ENCODE results near the gene ZBTB7B. TPM values are rescaled to one million over a fixed set of nuclear protein-coding genes. Genes with fewer than 3 reads are reported as not detected.

ZBTB7B gene
- total RNA-seq, 4 donors from 2014 or later = 101 to 220 (median 113) TPM

- Histone ChIP-seq H3K9me3 (no peaks in the 10 kb centered on the region), H3K27ac (no peak overlapping the region), H3K27me3 (no peaks in the 10 kb centered on the region), H3K4me3 (no peak overlapping the region), H3K4me1 (peaks cover 11 to 55% (median 25%) of the 10 kb centered on the region in 3 donors), H3K36me3 (no peaks in the 10 kb centered on the region)
- intact Hi-C loops (cut with DNase I) = no loop called here
- DNase-seq = no peak
- TF ChIP-seq CTCF (IDR thresholded peaks at IDR 0.05) (no peak), POLR2A (IDR thresholded peaks at IDR 0.05) (no peak)
- WGBS, 2 donors = 72 to 77% methylated on average over 4 to 11 of the region's 12 CpGs
Observed at GRCh38 chr1:155043301-155043702, 40.7 kb downstream of the ZBTB7B start.

GRCh38 chr1:155043793-155044192 is 41.2 kb downstream of the ZBTB7B start:
- H3K27me3 ChIP-seq = no peaks in the 10 kb centered on the region
- H3K27ac ChIP-seq = peak overlapping the region in 1 of 4 donors; percentile 42
- no peak for DNase-seq
- H3K4me3 ChIP-seq = no peak overlapping the region
- TF ChIP-seq POLR2A (IDR thresholded peaks at IDR 0.05) = no peak
- no peak for TF ChIP-seq CTCF (IDR thresholded peaks at IDR 0.05)
- H3K4me1 ChIP-seq = peaks cover 6 to 55% (median 21%) of the 10 kb centered on the region in 3 donors
- 43 to 56% methylated on average over 3 of the region's 3 CpGs for WGBS, 2 donors
- intact Hi-C loops (cut with DNase I) = no loop called here
- H3K36me3 ChIP-seq = no peaks in the 10 kb centered on the region
- no peaks in the 10 kb centered on the region for H3K9me3 ChIP-seq

DNA sequence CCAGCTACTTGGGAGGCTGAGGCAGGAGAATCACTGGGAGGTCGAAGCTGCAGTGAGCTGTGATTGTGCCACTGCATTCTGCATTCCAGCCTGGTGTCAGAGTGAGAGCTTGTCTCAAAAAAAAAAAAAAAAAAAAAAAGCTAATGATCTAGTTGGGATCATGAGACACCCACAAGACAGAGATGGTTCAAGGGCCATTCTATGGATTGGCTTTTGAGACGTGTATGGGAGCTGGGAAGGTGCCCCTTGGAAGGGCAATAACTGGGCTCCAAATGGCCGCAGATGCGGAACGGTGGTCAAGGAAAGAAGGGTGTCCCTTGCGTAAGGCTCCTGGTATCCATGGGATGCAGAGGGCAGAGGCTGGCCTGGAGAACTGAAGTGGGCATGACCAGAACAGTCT is 41.8 kb downstream of the ZBTB7B start:
- no peak overlapping the region for H3K4me3 ChIP-seq
- no peaks in the 10 kb centered on the region for H3K27me3 ChIP-seq
- intact Hi-C loops (cut with DNase I) = no loop called here
- WGBS, 2 donors = 79 to 81% methylated on average over 5 to 6 of the region's 6 CpGs
- H3K4me1 ChIP-seq = peaks cover 3 to 55% (median 18%) of the 10 kb centered on the region in 3 donors
- no peaks in the 10 kb centered on the region for H3K36me3 ChIP-seq
- TF ChIP-seq CTCF (IDR thresholded peaks at IDR 0.05) (no peak), POLR2A (IDR thresholded peaks at IDR 0.05) (no peak)
- no peaks in the 10 kb centered on the region for H3K9me3 ChIP-seq
- no peak for DNase-seq
- H3K27ac ChIP-seq = peak overlapping the region; percentile 29 to 73 (median 50)

DNA sequence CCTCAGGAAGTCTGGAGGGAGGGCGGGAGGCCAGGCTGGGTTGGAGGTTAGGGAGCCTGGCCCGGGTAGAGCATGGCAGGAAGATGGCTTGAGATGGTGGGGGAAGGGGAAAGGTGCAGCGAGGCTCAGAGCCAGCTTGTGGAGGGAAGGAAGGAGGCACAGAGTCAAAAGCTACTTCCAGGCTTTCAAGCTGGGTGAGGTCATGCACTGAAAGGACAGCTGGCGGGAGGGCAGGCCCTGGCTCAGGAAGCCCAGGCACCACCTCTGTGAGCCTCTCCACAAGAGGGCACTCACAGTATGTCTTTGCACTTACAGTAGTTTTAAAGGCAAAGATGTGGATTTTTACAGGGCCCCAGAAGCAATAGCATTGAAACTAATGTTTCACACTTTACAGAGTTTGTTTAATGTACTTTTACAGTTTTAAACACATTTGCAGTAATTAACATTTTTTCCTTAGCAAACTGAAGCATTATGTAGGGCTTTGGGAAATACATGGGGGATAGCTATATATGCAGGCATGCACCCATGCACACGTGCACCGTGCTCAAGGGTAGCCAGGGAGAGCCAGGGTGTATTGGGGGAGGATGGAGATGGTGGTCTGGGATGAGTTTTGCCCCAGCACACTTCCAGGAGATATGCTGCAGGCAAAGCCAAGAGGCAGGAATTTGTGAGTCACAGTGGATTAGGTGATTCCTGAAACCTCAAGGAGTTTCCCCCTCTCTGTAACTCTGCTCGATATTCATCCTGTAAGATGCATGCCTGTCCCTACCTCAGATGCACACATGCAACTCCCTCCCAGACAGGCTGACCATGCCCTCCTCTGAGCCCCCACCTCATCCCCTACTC is 42.4 kb downstream of the ZBTB7B start:
- Histone ChIP-seq H3K9me3 (no peaks in the 10 kb centered on the region), H3K36me3 (no peaks in the 10 kb centered on the region), H3K4me1 (peaks cover 9 to 55% (median 21%) of the 10 kb centered on the region in 3 donors), H3K4me3 (no peak overlapping the region), H3K27me3 (no peaks in the 10 kb centered on the region), H3K27ac (peak overlapping the region; percentile 29 to 73 (median 50))
- TF ChIP-seq POLR2A (IDR thresholded peaks at IDR 0.05) (no peak), CTCF (IDR thresholded peaks at IDR 0.05) (peak; percentile 28 to 86 (median 76))
- 41 to 43% methylated on average over 7 of the region's 7 CpGs for WGBS, 2 donors
- intact Hi-C loops (cut with DNase I) = no loop called here
- no peak for DNase-seq

Data from esophagus squamous epithelium (tissue), 5 donors.